PC-9 (cell line): ENCODE measurements around the gene MAP4K4. TPM values are rescaled to one million over a fixed set of nuclear protein-coding genes. Genes with fewer than 3 reads are reported as not detected.

Experiments used
- BruUV-seq: library from RNA; stranded (reverse); fragments of 400-500 nt; replicated peaks from 2 replicates; lab custom pipeline; 2021; lab: Mats Ljungman, UMichigan
- CTCF ChIA-PET: fragments of 300-600 bp; sonication (Branson Sonifier 250); formaldehyde crosslinking; loops from one replicate; lab custom pipeline; 2022; ENCODE audit warnings: antibody characterized with exemption; lab: Charles Lee
- POLR2A ChIA-PET: fragments of 300-600 bp; sonication (Branson Sonifier 250); formaldehyde crosslinking; loops from one replicate; lab custom pipeline; 2022; ENCODE audit warnings: antibody characterized with exemption; ENCODE audit not compliant: unreplicated experiment; lab: Charles Lee
- DNase-seq, 2 experiments: peaks; one replicate each; pipeline versions ENCODE4 v3.0.0 to v3.0.0-alpha.2; 2015 to 2022; ENCODE audit warnings: mixed read lengths in 1 of 2
- H2AFZ ChIP-seq: fragments of 200-600 bp; sonication (generic); 2 replicates; pipeline ENCODE4 v1.8.1; 2017; ENCODE audit warnings: antibody characterized with exemption
- H3F3A ChIP-seq: fragments of 200-600 bp; sonication (generic); 2 replicates; pipeline ENCODE4 v1.8.1; 2017; ENCODE audit warnings: antibody characterized with exemption, mild to moderate bottlenecking, low read depth; ENCODE audit not compliant: insufficient read depth
- H3K27ac ChIP-seq: fragments of 200-600 bp; sonication (generic); 2 replicates; pipeline ENCODE4 v1.6.1; 2016; ENCODE audit warnings: mixed run types
- H3K27me3 ChIP-seq: fragments of 200-600 bp; sonication (generic); 2 replicates; pipeline ENCODE4 v1.6.1; 2016; ENCODE audit warnings: low read depth, mixed run types; ENCODE audit not compliant: insufficient read depth
- H3K36me3 ChIP-seq: fragments of 200-600 bp; sonication (generic); 2 replicates; pipeline ENCODE4 v1.6.1; 2016; ENCODE audit warnings: low read depth, mixed run types
- H3K4me1 ChIP-seq: fragments of 200-600 bp; sonication (generic); replicated peaks from 2 replicates; pipeline ENCODE4 v1.6.1; 2016; ENCODE audit warnings: mixed run types; ENCODE audit not compliant: insufficient read depth
- H3K4me2 ChIP-seq: fragments of 200-600 bp; sonication (generic); 2 replicates; pipeline ENCODE4 v1.6.1; 2017; ENCODE audit warnings: mixed run types
- H3K4me3 ChIP-seq: fragments of 200-600 bp; sonication (generic); 2 replicates; pipeline ENCODE4 v1.6.1; 2016; ENCODE audit warnings: mixed run types
- H3K79me2 ChIP-seq: fragments of 200-600 bp; sonication (generic); 2 replicates; pipeline ENCODE4 v1.6.1; 2017; ENCODE audit warnings: low read depth, mixed run types
- H3K9me2 ChIP-seq: fragments of 200-600 bp; sonication (generic); 2 replicates; pipeline ENCODE4 v1.8.1; 2017; ENCODE audit warnings: mild to moderate bottlenecking; ENCODE audit not compliant: insufficient read depth
- H3K9me3 ChIP-seq: fragments of 200-600 bp; sonication (generic); 2 replicates; pipeline ENCODE4 v1.8.1; 2016; ENCODE audit warnings: low read depth; ENCODE audit not compliant: insufficient read depth
- H4K20me1 ChIP-seq: fragments of 200-600 bp; sonication (generic); 2 replicates; pipeline ENCODE4 v1.8.1; 2017; ENCODE audit not compliant: insufficient read depth
- CTCF ChIP-seq: fragments of 200-600 bp; sonication (generic); conservative IDR thresholded peaks from 2 replicates; pipeline ENCODE4 v1.6.1; 2017; ENCODE audit warnings: mixed run types, antibody characterized with exemption, mild to moderate bottlenecking, moderate library complexity
- EZH2 ChIP-seq: fragments of 200-600 bp; sonication (generic); IDR thresholded peaks from 2 replicates; pipeline ENCODE4 v1.8.0; 2017; ENCODE audit warnings: antibody characterized with exemption, low read depth
- intact Hi-C: fragments of 100-400 bp; cut with micrococcal nuclease; formaldehyde crosslinking; loops from one replicate; pipeline ENCODE4 v1.10.0; 2022; ENCODE audit not compliant: unreplicated experiment
- total RNA-seq: library from RNA; stranded (reverse); gene quantifications from 2 replicates; pipeline ENCODE4 v1.2.3, GENCODE V29; 2021

Gene MAP4K4
- total RNA-seq, 1 experiment from 2014 or later, result 129 TPM

- peaks cover 56% of the 10 kb centered on the region for H3K36me3 ChIP-seq
- no peak overlapping the region for H3K4me3 ChIP-seq
- H3K79me2 ChIP-seq, result peaks cover 51% of the 10 kb centered on the region
- no peaks in the 10 kb centered on the region for H3K9me2 ChIP-seq
- no peaks in the 10 kb centered on the region for H3K9me3 ChIP-seq
- intact Hi-C loops, result loop anchor here (2.0 to 10.0 kb wide), 2 partner anchors 491 to 819 kb away; no protein-coding TSS in a partner anchor
- DNase-seq, result no peak
- no peak for TF ChIP-seq EZH2
- no peak for TF ChIP-seq CTCF
- POLR2A ChIA-PET, result interaction anchor here (0.7 kb wide), 1 partner anchor 69 kb away, joined by 3 read pairs; no protein-coding TSS in a partner anchor
- peaks cover 29% of the 10 kb centered on the region for H3K4me1 ChIP-seq
- BruUV-seq, result no TSS peak
- H4K20me1 ChIP-seq, result no peaks in the 10 kb centered on the region
- CTCF ChIA-PET, result no interaction called here
- peaks cover 37% of the 10 kb centered on the region for H3F3A ChIP-seq
- H2AFZ ChIP-seq, result no peak overlapping the region
- no peak overlapping the region for H3K4me2 ChIP-seq
- no peaks in the 10 kb centered on the region for H3K27me3 ChIP-seq
- no peak overlapping the region for H3K27ac ChIP-seq
These were observed 136.5 kb downstream of the MAP4K4 start for GRCh38 chr2:101833890-101834523.

GRCh38 chr2:101837354-101837753 is 139.8 kb downstream of the MAP4K4 start:
- Histone ChIP-seq H2AFZ (no peak overlapping the region), H3K4me1 (no peaks in the 10 kb centered on the region), H3K4me3 (no peak overlapping the region), H3K9me2 (no peaks in the 10 kb centered on the region), H3K4me2 (no peak overlapping the region), H3K27ac (no peak overlapping the region), H3K27me3 (no peaks in the 10 kb centered on the region), H3K79me2 (peaks cover 42% of the 10 kb centered on the region), H3F3A (peaks cover 33% of the 10 kb centered on the region), H3K9me3 (no peaks in the 10 kb centered on the region), H3K36me3 (peaks cover 45% of the 10 kb centered on the region), H4K20me1 (no peaks in the 10 kb centered on the region)
- no peak for DNase-seq
- POLR2A ChIA-PET, result no interaction called here
- no peak for TF ChIP-seq EZH2
- no peak for TF ChIP-seq CTCF
- CTCF ChIA-PET, result interaction anchor here (0.7 kb wide), 1 partner anchor 63 kb away, joined by 16 read pairs; no protein-coding TSS in a partner anchor
- no TSS peak for BruUV-seq
- intact Hi-C loops, result loop anchor here (10.0 kb wide), 1 partner anchor 823 kb away; no protein-coding TSS in a partner anchor

- intact Hi-C loops, result no loop called here
- H3K79me2 ChIP-seq, result peaks cover 31% of the 10 kb centered on the region
These were observed 144.3 kb downstream of the MAP4K4 start for GRCh38 chr2:101841679-101842327.

More at GRCh38 chr2:101841679-101842327, 144.3 kb downstream of the MAP4K4 start:
- TF ChIP-seq EZH2 (no peak), CTCF (no peak)
- Histone ChIP-seq H2AFZ (no peak overlapping the region), H3F3A (peaks cover 63% of the 10 kb centered on the region), H3K9me2 (no peaks in the 10 kb centered on the region), H3K4me3 (no peak overlapping the region), H3K27ac (no peak overlapping the region), H3K4me1 (0 out of 2 replicates have a peak, but pooled peaks cover 3% of the 10 kb centered on the region), H3K9me3 (no peaks in the 10 kb centered on the region), H3K4me2 (no peak overlapping the region), H4K20me1 (no peaks in the 10 kb centered on the region), H3K27me3 (no peaks in the 10 kb centered on the region), H3K36me3 (peaks cover 62% of the 10 kb centered on the region)
- no peak for DNase-seq
- ChIA-PET CTCF (no interaction called here), POLR2A (no interaction called here)
- BruUV-seq, result no TSS peak
